Dedifferentiated amniotic fluid mesenchymal stem cell (primary cell): ENCODE data around the gene TFRC.
A peak's percentile ranks its signal among the peaks of the same experiment; 100 is the strongest.
"Not testable (repeated sequence)": the region's sequence is repeated elsewhere in the genome, so short reads cannot be mapped to it uniquely, and the experiment has no call there.

Experiments
- DNase-seq: peaks from one replicate; pipeline ENCODE4 v3.0.0-alpha.2; 2016; ENCODE audit errors: extremely low spot score

Gene TFRC

DNA sequence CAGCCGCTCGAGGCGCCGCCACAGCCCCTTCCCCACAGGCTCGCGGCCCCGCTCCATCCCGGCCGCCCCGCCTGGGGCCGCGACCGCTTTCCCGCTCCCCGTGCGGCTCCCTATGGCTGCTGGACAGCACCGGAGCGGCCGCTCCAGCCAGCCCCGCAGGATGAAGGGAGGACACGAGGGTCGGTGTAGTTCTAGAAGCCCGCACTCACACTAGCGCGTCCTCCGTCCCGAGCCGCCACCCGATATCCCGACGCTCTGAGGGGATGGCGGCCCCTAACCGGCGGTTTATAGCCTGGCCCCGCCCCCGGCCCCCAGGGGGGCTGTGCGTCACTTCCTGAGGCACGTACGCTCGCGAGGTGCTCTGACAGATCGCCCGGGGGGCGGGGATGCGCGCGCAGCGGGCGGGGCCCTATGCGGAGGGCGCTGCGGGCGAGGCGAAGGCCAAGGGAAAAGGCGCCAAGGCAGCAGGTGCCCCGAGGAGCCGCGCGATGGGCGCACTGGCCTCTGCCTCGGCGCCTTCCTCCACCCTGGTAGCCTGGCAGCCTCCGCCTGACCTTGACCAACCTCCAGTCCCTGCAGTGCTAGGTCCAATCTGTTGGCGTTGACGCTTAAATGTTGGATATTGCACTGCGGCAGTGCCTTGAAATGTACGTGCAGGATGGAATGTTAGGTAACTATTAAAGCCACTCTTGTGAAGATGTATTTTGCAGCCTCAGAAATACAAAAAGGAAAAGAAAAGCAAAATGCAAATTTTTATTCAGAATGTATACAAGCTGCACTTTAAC, at the start of gene TFRC:
Gene TFRC (minus strand): TSS at position 257 of the 785 bp plus-strand sequence. CDS start 4,991 bp downstream, outside the sequence.
- DNase-seq, result peak; percentile 82

DNA sequence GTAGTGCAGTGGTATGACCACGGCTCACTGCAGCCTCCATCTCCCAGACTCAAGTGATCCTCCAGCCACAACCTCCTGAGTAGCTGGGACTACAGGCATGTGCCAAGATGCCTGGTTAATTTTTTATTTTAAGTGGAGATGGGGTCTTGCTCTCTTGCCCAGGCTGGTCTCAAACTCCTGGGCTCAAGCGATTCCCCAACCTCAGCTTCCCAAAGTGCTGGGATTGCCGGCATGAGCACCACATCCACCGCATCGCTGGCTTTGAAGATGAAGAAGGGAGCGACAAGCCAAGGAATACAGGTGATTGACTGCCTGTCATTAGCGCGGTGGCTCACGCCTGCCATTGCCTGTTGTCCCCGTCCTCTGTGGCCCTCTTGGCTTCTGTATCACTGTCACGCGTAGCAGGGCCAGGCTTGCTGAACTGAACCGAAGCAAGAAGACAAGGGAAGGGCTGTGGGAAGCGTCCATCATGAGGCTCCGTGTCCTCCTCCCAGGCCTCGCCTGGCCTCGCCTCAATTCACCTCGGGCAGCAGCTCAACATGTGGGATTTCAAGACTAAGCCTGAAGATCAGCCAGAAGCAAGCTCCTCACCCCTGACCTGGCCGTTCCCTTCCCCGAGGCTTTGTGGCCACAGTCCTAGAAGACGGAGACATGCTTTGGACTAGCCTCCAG, 46.4 kb upstream of the TFRC start:
- no peak for DNase-seq

DNA sequence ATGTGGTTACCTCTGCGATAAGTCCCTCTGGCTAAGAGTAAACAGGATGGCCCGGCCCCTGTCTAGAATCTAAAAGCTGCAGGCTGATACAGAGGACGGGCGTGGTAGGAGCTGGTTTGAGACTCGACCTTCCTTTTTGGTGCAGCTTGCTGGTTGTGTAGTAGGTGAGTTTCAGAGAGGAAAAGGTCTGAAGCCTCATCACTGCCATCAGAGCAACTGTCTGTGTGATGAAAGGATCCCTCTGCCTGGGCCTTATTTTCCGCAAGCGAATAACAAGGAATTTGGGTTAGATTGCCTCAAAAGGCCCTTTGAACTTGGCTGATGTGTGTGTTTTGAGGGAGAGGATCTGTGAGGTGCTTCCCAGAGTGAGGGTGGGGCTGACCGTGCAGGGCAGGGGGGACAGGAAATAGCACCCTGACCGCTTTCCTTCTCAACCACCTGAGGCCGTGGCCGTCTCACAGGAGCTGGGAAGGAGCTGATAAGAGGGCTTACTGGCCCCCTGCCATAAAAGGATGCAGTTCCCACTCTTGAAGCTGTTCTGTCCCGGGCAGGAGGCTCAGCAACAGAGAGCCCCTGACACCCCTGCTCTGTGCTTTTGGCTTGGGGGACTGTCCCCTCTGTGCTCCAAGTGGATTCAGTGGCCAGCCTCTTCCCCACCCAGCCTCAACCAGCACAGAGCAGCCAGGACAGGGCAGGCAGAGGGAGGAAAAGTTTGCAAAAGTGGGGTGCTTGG, 45.6 kb upstream of the TFRC start:
- no peak for DNase-seq

DNA sequence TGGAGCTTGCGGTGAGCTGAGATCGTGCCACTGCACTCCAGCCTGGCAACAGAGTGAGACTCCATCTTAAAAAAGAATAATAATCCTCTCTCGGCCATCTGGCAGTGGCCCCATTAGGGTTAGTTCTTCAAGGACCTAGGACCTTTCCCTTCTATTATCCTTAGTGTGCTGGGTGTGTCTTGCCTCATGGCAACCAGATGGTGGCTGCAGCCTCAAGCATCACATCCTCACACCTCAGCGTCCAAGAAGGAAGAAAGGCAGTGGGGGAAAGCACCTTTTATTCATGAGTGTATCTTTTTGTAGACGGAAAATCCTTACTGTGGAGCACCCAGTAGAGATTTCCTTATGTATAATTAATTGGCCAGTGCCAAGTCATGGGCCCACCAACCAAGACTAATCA, 42.7 kb upstream of the TFRC start:
- DNase-seq, result no peak

DNA sequence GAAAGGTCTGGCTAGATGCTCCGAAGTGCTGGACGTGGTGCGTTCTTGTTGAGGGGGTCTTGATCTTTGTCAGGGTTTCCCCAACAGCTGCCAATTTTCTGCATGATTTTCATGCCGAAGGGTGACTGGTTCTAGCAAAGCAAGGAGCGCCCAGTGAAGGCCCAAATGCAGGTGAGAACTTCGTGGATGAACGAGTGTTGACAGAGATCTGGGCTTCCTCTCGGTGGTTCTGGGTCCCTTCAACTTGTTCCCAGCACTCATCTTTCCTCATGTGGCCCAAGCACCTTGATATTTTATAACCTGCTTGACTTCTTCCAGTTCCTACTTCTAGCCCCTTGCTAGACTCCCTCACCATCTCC, 40.8 kb upstream of the TFRC start:
- DNase-seq, result no peak

DNA sequence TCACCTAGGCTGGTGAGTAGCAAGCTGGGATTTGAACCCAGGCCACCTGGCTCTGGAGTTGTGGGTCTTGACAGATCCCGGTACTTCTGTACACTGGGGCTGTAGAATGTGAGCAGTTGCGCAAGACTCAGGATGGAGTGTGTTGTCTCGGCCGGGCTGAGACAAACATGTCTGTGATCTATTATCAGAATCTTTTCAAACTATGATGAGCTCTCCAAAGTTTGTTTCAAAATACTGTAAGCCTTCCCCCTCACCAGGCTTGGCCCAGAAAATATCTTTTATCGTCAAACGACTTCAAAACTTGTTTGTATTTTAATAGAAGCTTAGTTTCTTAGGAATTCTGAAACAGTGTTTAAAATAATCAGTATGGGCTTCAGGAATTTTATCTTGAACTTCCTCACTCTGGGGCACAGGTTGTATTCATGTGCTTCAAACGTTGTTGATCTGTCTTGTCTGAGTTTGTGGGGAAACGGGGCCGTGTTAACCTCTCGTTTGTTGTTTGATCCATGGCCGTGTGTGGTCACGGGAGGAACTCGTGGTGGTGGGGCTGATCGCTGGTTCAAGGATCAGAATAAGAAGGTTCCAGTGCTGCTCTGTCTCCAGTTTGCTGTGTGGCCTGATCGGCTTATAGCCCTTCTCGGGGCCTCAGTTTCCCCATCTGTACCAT, 40.3 kb upstream of the TFRC start:
- no peak for DNase-seq

DNA sequence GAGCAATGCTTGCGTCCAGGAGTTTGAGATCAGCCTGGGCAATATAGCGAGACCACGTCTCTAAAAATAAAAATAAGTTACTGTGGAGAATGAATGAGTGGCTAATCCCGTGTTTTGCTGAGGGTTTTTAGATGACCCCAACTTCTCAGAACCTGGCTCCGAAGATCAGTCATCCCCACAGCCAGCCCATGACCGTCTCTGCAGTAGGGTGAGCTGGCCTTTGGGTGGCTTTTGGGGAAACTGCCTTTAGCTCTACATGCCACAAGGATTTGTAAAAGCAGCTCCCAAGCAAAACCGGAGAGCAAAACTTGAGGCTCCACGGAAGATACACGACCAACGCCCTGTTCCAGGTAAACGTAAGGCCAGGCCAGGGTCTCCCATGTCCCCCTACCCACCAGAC, 39.2 kb upstream of the TFRC start:
- DNase-seq, result no peak

- DNase-seq, result no peak
Observed at GRCh38 chr3:196120291-196120951, 38.5 kb upstream of the TFRC start.

- DNase-seq, result no peak
Observed at GRCh38 chr3:196117809-196118208, 35.9 kb upstream of the TFRC start.

GRCh38 chr3:196115678-196116083, 33.8 kb upstream of the TFRC start:
- DNase-seq, result no peak

DNA sequence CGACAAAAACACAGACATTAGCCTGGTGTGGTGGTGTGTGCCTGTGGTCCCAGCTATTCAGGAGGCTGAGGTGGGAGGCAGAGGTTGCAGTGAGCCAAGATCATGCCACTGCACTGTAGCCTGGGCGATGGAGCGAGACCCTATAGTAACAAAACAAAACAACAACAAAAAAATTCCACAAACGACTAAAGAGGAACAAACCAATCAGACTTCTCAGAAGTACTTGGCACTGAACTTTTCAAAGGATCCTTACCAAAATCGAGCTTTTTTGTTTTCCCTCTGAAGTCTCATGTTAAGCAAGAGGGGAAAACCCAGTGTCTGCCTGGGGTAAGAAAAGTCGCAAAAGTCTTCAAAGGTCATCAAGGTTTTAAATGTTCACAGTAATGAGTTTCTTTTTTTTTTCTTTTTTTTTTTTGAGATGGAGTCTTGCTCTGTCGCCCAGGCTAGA, 30.1 kb upstream of the TFRC start:
- no peak for DNase-seq

- no peak for DNase-seq
Observed at GRCh38 chr3:196108075-196108743, 26.3 kb upstream of the TFRC start.

GRCh38 chr3:196104707-196105106, 22.8 kb upstream of the TFRC start:
- DNase-seq, result not testable (repeated sequence)

DNA sequence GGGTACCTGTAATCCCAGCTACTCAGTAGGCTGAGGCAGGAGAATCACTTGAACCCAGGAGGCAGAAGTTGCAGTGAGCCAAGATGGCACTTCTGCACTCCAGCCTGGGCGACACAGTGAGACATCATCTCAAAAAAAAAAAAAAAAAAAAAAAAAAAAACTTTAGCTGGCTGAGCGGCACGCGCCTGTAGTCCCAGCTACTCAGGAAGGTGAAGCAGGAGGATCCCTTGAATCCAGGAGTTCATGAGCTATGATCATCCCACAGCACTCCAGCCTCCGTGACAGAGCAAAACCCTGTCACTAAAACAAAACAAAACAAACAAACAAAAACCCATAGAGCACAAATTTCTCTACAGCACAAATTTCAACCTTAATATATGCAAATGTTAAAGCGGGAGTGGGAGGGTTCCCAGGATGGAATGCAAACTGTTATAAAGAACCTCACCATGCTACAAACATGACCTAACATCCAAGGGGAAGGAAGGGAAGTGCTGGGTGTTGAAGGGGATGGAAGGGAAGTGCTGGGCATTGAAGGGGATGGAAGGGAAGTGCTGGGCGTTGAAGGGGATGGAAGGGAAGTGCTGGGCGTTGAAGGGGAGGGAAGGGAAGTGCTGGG, 16.6 kb upstream of the TFRC start:
- DNase-seq, result not testable (repeated sequence)

GRCh38 chr3:196097373-196098154, 15.7 kb upstream of the TFRC start:
- no peak for DNase-seq

DNA sequence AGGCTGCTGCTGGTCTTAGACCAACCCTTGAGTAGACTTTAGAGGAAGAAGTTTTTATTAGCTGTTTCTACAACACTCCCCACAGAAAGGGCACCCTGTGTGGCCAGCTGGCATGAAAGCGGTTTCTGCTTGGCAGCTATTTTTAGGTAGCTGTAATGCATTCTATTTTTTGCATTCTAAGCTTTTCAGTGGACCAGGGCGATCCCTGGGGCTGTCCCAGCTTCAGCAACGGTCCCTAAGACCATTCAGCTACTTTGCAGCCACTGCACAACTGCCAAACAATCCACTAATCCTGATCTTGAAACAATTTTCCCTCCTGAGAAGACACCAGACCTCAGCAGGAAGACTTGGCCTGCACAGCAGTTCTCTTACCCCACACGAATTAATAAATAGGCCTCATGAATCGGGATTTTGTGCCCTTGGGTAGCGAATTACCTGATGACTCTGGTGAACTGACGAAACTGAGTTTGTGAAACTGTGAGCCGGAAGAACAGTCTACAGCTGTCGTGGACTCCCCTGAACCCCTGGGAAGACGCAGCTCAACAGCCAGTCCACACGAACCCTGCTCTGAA, 14.6 kb upstream of the TFRC start:
- DNase-seq, result no peak

DNA sequence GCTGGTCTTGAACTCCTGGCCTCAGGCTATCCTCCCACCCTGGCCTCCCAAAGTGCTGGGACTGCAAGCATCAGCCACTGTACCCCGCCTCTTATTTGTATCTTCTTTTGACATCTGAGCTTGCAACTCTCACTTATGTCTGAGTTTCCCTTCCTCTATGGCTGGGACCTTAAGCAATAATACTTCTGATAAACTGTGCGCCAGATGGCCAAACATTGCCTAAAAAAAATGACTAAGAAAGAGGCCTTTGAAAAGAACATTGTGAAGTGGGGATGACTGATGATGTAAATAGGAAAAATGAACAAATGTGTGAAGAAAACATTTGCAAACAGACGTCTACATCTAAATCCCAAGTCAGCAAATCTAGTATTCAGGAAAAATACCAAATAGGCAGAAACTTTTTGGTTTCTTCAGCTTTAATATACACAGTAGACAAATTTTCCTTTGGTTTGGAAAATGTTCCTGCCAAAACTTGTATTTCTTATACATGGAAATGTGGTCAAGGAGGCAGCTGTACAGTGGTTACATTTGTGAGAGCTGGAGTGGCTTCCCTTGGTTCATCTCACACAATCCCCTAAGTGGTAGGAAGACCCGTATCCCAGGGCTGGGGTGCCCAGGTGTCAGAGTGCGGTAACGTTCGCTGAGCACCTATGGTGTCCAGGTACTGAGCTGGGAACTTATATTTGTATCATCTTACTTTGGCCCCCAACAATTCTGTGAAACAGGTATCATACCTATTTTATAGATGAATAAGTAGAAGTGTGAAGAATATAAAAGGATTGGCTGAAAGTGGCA, 11.6 kb upstream of the TFRC start:
- no peak for DNase-seq

GRCh38 chr3:196087906-196088305, 6.0 kb upstream of the TFRC start:
- no peak for DNase-seq

- DNase-seq, result no peak
Observed at GRCh38 chr3:196082619-196082971, 705 bp upstream of the TFRC start.
